K562 (cell line): ENCODE measurements around the gene SHLD1. TPM values are rescaled to one million over a fixed set of nuclear protein-coding genes. Genes with fewer than 3 reads are reported as not detected.
A peak's percentile ranks its signal among the peaks of the same experiment; 100 is the strongest.

Experiments used
- ATAC-seq: fragments of 200-7000 bp; cut with Tn5 transposase; 3 replicates; pipeline ENCODE4 v1.9.1; 2020; ENCODE audit warnings: moderate library complexity
- BruUV-seq: library from RNA; stranded (reverse); fragments of 400-500 nt; replicated peaks from 2 replicates; lab custom pipeline; 2021; lab: Mats Ljungman, UMichigan
- CTCF ChIA-PET: fragments of 300-600 bp; formaldehyde crosslinking; extraction: SDS; loops from one replicate; lab custom pipeline; 2021; ENCODE audit warnings: low intra/inter-chr PET ratio; lab: Yijun Ruan, JAX
- POLR2A ChIA-PET: fragments of 300-600, 350-650 bp; sonication (Branson Sonifier 250); formaldehyde crosslinking; extraction: SDS; loops from one replicate; lab custom pipeline; 2021; ENCODE audit warnings: antibody characterized with exemption, inconsistent platforms; lab: Yijun Ruan, JAX
- DNase-seq, 4 experiments: peaks; one replicate each; pipeline versions ENCODE4 v3.0.0 to v3.0.0-alpha.2; 2011 to 2018; ENCODE audit warnings: low spot score in 3 of 4, mixed read lengths in 3 of 4; ENCODE audit errors: extremely low read depth in 1 of 4
- FAIRE-seq: peaks from 2 replicates; lab custom pipeline; 2011; peaks lifted over from hg19 to GRCh38; lab: Jason Lieb, UNC
- H2AFZ ChIP-seq: 2 replicates; pipeline ENCODE4 v1.6.0; 2011; ENCODE audit warnings: low read depth, low read length, control low read depth, inconsistent platforms
- H3K27ac ChIP-seq: fragments of 200-600 bp; 3 replicates; pipeline ENCODE4 v1.8.0; 2011; ENCODE audit warnings: low read depth, mild to moderate bottlenecking, control low read depth, inconsistent platforms, low read length, moderate library complexity, mixed read lengths; ENCODE audit errors: extremely low read depth
- H3K27me3 ChIP-seq, 2 experiments: fragments of 300-600 bp in 1 of 2; 2 replicates in 1 of 2; 3 replicates in 1 of 2; pipeline versions ENCODE4 v1.6.0 to v1.8.0; 2011; ENCODE audit warnings: inconsistent platforms in 2 of 2, low read length in 2 of 2, mild to moderate bottlenecking in 1 of 2, mixed read lengths in 1 of 2, moderate library complexity in 1 of 2; ENCODE audit not compliant: control insufficient read depth in 2 of 2, insufficient read depth in 2 of 2
- H3K36me3 ChIP-seq: fragments of 300-600 bp; 3 replicates; pipeline ENCODE4 v1.8.0; 2011; ENCODE audit warnings: mild to moderate bottlenecking, low read length, inconsistent platforms; ENCODE audit not compliant: control insufficient read depth, insufficient read depth
- H3K4me1 ChIP-seq, 2 experiments: fragments of 200-600 bp in 1 of 2; replicated peaks in 1 of 2; 2 replicates in 1 of 2; 3 replicates in 1 of 2; pipeline versions ENCODE4 v1.5.1 to v1.8.0; 2011; ENCODE audit warnings: inconsistent platforms in 2 of 2, low read length in 2 of 2, mild to moderate bottlenecking in 1 of 2, mixed read lengths in 1 of 2, moderate library complexity in 1 of 2; ENCODE audit not compliant: control insufficient read depth in 2 of 2, insufficient read depth in 2 of 2
- H3K4me2 ChIP-seq: 2 replicates; pipeline ENCODE4 v1.6.1; 2011; ENCODE audit warnings: low read length, control low read depth, inconsistent platforms, mixed read lengths; ENCODE audit not compliant: insufficient read depth
- H3K4me3 ChIP-seq: fragments of 200-600 bp; sonication (generic), shearing (Covaris generic); 2 replicates; pipeline ENCODE4 v1.5.1; 2016; ENCODE audit warnings: control low read depth, inconsistent platforms
- H3K79me2 ChIP-seq: fragments of 200-600 bp; 3 replicates; pipeline ENCODE4 v1.8.0; 2011; ENCODE audit warnings: low read length, inconsistent platforms; ENCODE audit not compliant: control insufficient read depth, insufficient read depth
- H3K9ac ChIP-seq, 2 experiments: 2 replicates each; pipeline versions ENCODE4 v1.6.0 to v1.6.1; 2011; ENCODE audit warnings: low read depth in 2 of 2, low read length in 2 of 2, control low read depth in 1 of 2, inconsistent platforms in 1 of 2, mild to moderate bottlenecking in 1 of 2, mixed read lengths in 1 of 2; ENCODE audit not compliant: insufficient read depth in 1 of 2
- H3K9me1 ChIP-seq: one replicate; pipeline ENCODE4 v1.6.0; 2011; ENCODE audit warnings: inconsistent platforms, mild to moderate bottlenecking, low read length, moderate library complexity; ENCODE audit not compliant: control insufficient read depth, insufficient read depth
- H3K9me3 ChIP-seq: replicated peaks from 2 replicates; pipeline ENCODE4 v1.5.1; 2011; ENCODE audit warnings: low read depth, low read length, inconsistent platforms; ENCODE audit not compliant: control insufficient read depth, insufficient read depth
- H4K20me1 ChIP-seq: replicated peaks from 2 replicates; pipeline ENCODE4 v1.6.1; 2011; ENCODE audit warnings: low read length, inconsistent platforms, mixed read lengths; ENCODE audit not compliant: control insufficient read depth, insufficient read depth
- ARID3A ChIP-seq: IDR thresholded peaks from 2 replicates; pipeline ENCODE4 v1.6.1; 2012; ENCODE audit warnings: low read depth, low read length, improper control_type of control experiment, borderline replicate concordance
- FOXJ2 ChIP-seq: fragments of 200-800 bp; sonication (Bioruptor generic); IDR thresholded peaks from 2 replicates; pipeline ENCODE4 v1.6.1; 2016; ENCODE audit warnings: missing genetic modification characterization, missing compliant biosample characterization
- NFE2L1 ChIP-seq: fragments of 450-650 bp; IDR thresholded peaks from 2 replicates; pipeline ENCODE4 v1.6.1; 2016; ENCODE audit warnings: missing genetic modification characterization, low read depth, mild to moderate bottlenecking, missing compliant biosample characterization, moderate library complexity, borderline replicate concordance
- PKNOX1 ChIP-seq: fragments of 450-650 bp; IDR thresholded peaks from 2 replicates; pipeline ENCODE4 v1.6.1; 2016
- POLR2AphosphoS2 ChIP-seq: IDR thresholded peaks from 2 replicates; pipeline ENCODE4 v1.6.1; 2012; ENCODE audit warnings: low read length, improper control_type of control experiment
- POLR2G ChIP-seq: fragments of 200-400 bp; formaldehyde crosslinking; IDR thresholded peaks from 2 replicates; pipeline ENCODE4 v1.6.1; 2017; ENCODE audit warnings: low read depth, mild to moderate bottlenecking, antibody characterized with exemption, low read length, moderate library complexity
- PTBP1 ChIP-seq: fragments of 200-400 bp; formaldehyde crosslinking; IDR thresholded peaks from 2 replicates; pipeline ENCODE4 v1.6.1; 2017; ENCODE audit warnings: low read depth, low read length
- RAD21 ChIP-seq, 2 experiments: fragments of 250-450 bp in 1 of 2; fragments of 450-650 bp in 1 of 2; sonication (Bioruptor Pico) in 1 of 2; formaldehyde crosslinking in 1 of 2; IDR thresholded peaks in 1 of 2; conservative IDR thresholded peaks in 1 of 2; 2 replicates each; pipeline versions ENCODE4 v1.4.0 to v1.8.0; 2020 to 2022; ENCODE audit warnings: mild to moderate bottlenecking in 2 of 2, moderate library complexity in 1 of 2
- RFX1 ChIP-seq: fragments of 450-650 bp; IDR thresholded peaks from 2 replicates; pipeline ENCODE4 v1.6.1; 2016; ENCODE audit warnings: mild to moderate bottlenecking, moderate library complexity
- SPI1 ChIP-seq: IDR thresholded peaks from 2 replicates; pipeline ENCODE4 v1.6.1; 2011; ENCODE audit warnings: low read depth, low read length, control low read depth, borderline replicate concordance
- TRIM24 ChIP-seq, 2 experiments: fragments of 450-650 bp; IDR thresholded peaks; 2 replicates each; pipeline ENCODE4 v1.6.1; 2016
- ZBTB8A ChIP-seq: fragments of 450-650 bp; IDR thresholded peaks from 2 replicates; pipeline ENCODE4 v1.6.1; 2018; ENCODE audit warnings: mild to moderate bottlenecking, moderate library complexity; ENCODE audit not compliant: partially characterized antibody
- ZNF280A ChIP-seq: fragments of 450-650 bp; IDR thresholded peaks from 2 replicates; pipeline ENCODE4 v1.6.1; 2018; ENCODE audit warnings: mild to moderate bottlenecking, low read depth; ENCODE audit not compliant: partially characterized antibody
- ZNF384 ChIP-seq: IDR thresholded peaks from 2 replicates; pipeline ENCODE4 v1.6.1; 2012; ENCODE audit warnings: low read depth, low read length, improper control_type of control experiment
- WGBS: fragments of 100-300 bp; shearing (Covaris generic); methylation state at CpG from one replicate; pipeline ENCODE4 v1.1.6; 2016; ENCODE audit warnings: low coverage, mixed read lengths; ENCODE audit not compliant: insufficient coverage; ENCODE audit errors: missing lambda C conversion rate; 5-methylcytosine and 5-hydroxymethylcytosine counted together
- in situ Hi-C: fragments of 300-500 bp; cut with MboI; formaldehyde crosslinking; loops from 4 replicates; pipeline ENCODE4 v1.15.0; 2018; ENCODE audit warnings: inconsistent platforms, mixed read lengths
- intact Hi-C: fragments of 100-400 bp; cut with micrococcal nuclease; formaldehyde crosslinking; loops from 2 replicates; pipeline ENCODE4 v1.14.2; 2022
- polyA plus RNA-seq, 8 experiments: library from polyadenylated mRNA; depleted of rRNA in 4 of 8; stranded (reverse) in 5 of 8; unstranded in 3 of 8; fragments of >200 nt; fragmentation: Nextera tagmentation in 2 of 8; fragmentation: Illumina TruSeq in 1 of 8; extraction: Ambion mirVana in 2 of 8; extraction: Trizol in 1 of 8; gene quantifications; 2 replicates each; pipeline versions ENCODE4 v1.2.1 to v1.2.3, GENCODE V29; 2011 to 2014; ENCODE audit warnings: inconsistent platforms in 1 of 8, missing spikeins in 1 of 8
- total RNA-seq, 7 experiments: library from RNA; depleted of rRNA in 6 of 7; stranded (reverse); fragments of >200 nt in 6 of 7; fragmentation: Illumina TruSeq in 2 of 7; extraction: Trizol in 2 of 7; gene quantifications; 2 replicates each; pipeline versions ENCODE4 v1.2.1 to v1.2.3, GENCODE V29; 2011 to 2021; ENCODE audit warnings: low replicate concordance in 1 of 7
- TF ChIP-seq, protein P1 (sequence below), 3 experiments: fragments of 200-800 bp in 1 of 3; fragments of 250-450 bp in 1 of 3; fragments of 450-650 bp in 1 of 3; sonication (Bioruptor Pico) in 1 of 3; sonication (Bioruptor generic) in 1 of 3; formaldehyde crosslinking in 1 of 3; IDR thresholded peaks; 2 replicates each; pipeline versions ENCODE4 v1.6.1 to v1.8.0; 2016 to 2022; ENCODE audit warnings: mild to moderate bottlenecking in 2 of 3, missing genetic modification characterization in 2 of 3, missing compliant biosample characterization in 1 of 3, moderate library complexity in 1 of 3

The SHLD1 gene
- total and polyA plus RNA-seq, 9 of the 15 experiments (the other 6 are each of a cell fraction or from before 2014, with no cell fraction given): 3.7 to 21.6 (median 8.2) TPM

DNA sequence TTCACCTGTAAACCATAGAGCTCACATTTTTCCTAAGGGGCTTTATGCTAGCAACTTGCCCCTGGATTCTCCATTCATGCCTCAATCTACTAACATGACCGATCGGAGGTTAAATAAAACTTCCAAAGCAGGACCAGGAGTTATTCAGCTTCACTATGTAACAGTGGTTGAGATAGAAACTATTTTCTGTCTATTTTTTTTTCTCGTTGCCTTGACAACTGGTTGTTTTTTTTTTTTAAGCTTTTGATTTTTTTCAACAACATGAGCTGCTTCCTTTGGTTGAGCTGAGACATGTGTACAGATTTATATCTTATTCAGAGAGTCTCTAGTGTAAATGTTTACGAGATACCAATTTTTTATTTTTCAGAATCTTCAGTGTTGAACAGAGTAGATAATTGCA is 85.7 kb downstream of the SHLD1 start:
- in situ Hi-C loops (no loop called here), intact Hi-C loops (no loop called here)
- Histone ChIP-seq H3K4me3 (no peak overlapping the region), H3K4me2 (no peak overlapping the region), H3K27me3 (no peaks in the 10 kb centered on the region), H2AFZ (no peak overlapping the region), H3K9me1 (no peaks in the 10 kb centered on the region), H3K4me1 (no peaks in the 10 kb centered on the region; a peak in 1 of 5 replicates), H3K9me3 (no peaks in the 10 kb centered on the region), H3K36me3 (no peaks in the 10 kb centered on the region), H3K9ac (no peak overlapping the region), H3K27ac (no peak overlapping the region), H4K20me1 (no peaks in the 10 kb centered on the region), H3K79me2 (no peaks in the 10 kb centered on the region)
- DNase-seq: no peak
- no TSS peak for BruUV-seq
- ChIA-PET CTCF (no interaction called here), POLR2A (interaction anchor here (0.6 to 0.7 kb wide), 2 partner anchors 46 to 209 kb away, joined by 3 to 4 read pairs; no protein-coding TSS in a partner anchor)
- WGBS: 33% methylated on average over 4 of the region's 4 CpGs
- ATAC-seq: no peak
- TF ChIP-seq ARID3A: no peak
- no peak for TF ChIP-seq SPI1
- peak; percentile 87 for TF ChIP-seq FOXJ2
- no peak for TF ChIP-seq ZBTB8A
- TF ChIP-seq POLR2G: no peak
- no peak for TF ChIP-seq PTBP1
- TF ChIP-seq, protein P1, sequence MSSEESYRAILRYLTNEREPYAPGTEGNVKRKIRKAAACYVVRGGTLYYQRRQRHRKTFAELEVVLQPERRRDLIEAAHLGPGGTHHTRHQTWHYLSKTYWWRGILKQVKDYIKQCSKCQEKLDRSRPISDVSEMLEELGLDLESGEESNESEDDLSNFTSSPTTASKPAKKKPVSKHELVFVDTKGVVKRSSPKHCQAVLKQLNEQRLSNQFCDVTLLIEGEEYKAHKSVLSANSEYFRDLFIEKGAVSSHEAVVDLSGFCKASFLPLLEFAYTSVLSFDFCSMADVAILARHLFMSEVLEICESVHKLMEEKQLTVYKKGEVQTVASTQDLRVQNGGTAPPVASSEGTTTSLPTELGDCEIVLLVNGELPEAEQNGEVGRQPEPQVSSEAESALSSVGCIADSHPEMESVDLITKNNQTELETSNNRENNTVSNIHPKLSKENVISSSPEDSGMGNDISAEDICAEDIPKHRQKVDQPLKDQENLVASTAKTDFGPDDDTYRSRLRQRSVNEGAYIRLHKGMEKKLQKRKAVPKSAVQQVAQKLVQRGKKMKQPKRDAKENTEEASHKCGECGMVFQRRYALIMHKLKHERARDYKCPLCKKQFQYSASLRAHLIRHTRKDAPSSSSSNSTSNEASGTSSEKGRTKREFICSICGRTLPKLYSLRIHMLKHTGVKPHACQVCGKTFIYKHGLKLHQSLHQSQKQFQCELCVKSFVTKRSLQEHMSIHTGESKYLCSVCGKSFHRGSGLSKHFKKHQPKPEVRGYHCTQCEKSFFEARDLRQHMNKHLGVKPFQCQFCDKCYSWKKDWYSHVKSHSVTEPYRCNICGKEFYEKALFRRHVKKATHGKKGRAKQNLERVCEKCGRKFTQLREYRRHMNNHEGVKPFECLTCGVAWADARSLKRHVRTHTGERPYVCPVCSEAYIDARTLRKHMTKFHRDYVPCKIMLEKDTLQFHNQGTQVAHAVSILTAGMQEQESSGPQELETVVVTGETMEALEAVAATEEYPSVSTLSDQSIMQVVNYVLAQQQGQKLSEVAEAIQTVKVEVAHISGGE (CRISPR knock-in tag; IDR thresholded peaks at IDR 0.05): no peak
- TF ChIP-seq POLR2AphosphoS2: no peak
- no peak for TF ChIP-seq ZNF280A
- TF ChIP-seq TRIM24 (IDR thresholded peaks at IDR 0.05): no peak
- peak; percentile 69 for TF ChIP-seq RFX1
- TF ChIP-seq ZNF384: peak; percentile 75
- TF ChIP-seq NFE2L1 (tag): no peak
- no peak for TF ChIP-seq RAD21 (CRISPR knock-in tag; conservative IDR thresholded peaks at IDR 0.05 in 1 of 2, IDR thresholded peaks at IDR 0.05 in 1 of 2)
- TF ChIP-seq PKNOX1: no peak
- FAIRE-seq: no peak
